Uterus (tissue), 2 donors: ENCODE measurements around the gene HOATZ.

ENCODE experiments used
- CTCF ChIP-seq, 4 experiments: fragments of 200-600 bp in 2 of 4; fragments of 450-650 bp in 2 of 4; sonication (generic) in 2 of 4; IDR thresholded peaks; one replicate each; pipeline ENCODE4 v1.5.1; 2016 to 2019; ENCODE audit warnings: antibody characterized with exemption in 4 of 4, mild to moderate bottlenecking in 2 of 4, moderate library complexity in 1 of 4
- POLR2A ChIP-seq, 2 donors: fragments of 450-650 bp; IDR thresholded peaks; one replicate each; pipeline ENCODE4 v1.6.1; 2016; ENCODE audit warnings: antibody characterized with exemption in 2 of 2, mild to moderate bottlenecking in 1 of 2, moderate library complexity in 1 of 2

DNA sequence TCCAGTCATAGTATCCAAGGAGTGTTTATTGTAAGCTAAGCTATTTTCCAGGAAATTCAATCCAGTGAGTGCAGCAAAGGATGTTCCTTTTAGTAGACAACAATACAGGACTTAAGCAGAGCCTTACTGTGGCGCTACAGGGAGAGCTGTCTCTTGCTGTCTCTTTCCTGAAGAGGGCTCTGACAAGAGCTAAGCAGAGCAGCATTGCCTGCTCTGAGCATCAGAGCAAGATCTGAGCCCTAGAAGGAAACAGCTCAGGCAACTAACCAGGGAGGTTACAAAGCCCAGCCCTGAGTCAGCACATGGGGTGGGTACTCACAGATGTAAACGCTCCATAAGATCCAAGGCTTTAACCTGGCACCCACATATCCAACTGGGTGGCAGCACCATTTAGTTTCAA, 33.9 kb downstream of the HOATZ start:
- TF ChIP-seq CTCF (IDR thresholded peaks at IDR 0.05): no peak
- no peak for TF ChIP-seq POLR2A (IDR thresholded peaks at IDR 0.05)
